GM18498 (cell line): ENCODE results near the gene HORMAD2.

ENCODE experiments used
- ATAC-seq: cut with Tn5 transposase; IDR thresholded peaks from one replicate; pipeline ENCODE4 v1.9.1; 2021; ENCODE audit warnings: mild to moderate bottlenecking, moderate library complexity; ENCODE audit not compliant: unreplicated experiment

Gene HORMAD2

DNA sequence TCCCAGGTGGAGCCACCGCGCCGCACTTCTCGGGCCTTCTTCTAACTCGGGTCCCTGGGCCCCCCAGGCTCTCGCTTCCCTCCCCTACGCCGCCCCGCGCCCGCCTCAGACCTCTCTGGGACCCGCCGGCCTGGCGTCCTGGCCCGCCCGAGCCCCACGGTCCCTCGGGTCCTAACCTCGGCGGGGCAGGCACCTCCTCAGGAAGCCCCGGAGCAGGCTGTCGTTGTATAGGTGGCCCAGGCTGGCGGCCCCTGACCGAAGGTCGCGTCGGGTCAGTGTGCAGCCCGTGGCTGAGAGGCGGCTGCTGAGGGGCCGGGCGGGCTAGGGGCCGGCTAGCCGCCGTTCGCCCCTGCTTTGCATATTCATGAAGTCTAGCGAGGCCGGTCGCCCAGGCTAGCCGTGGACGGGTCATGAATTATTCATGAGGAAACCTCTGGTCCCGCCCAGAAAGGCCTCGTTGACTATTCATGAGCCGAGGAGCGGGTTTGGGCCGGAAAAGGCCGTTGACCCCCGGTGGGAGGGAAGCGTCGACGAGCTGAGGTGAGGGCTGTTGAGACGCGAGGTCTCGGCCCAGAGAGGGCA lies at the start of gene HORMAD2:
Gene HORMAD2 (plus strand): TSS at position 513 of the 582 bp plus-strand sequence. CDS start 13,489 bp downstream, outside the sequence.
- no peak for ATAC-seq

DNA sequence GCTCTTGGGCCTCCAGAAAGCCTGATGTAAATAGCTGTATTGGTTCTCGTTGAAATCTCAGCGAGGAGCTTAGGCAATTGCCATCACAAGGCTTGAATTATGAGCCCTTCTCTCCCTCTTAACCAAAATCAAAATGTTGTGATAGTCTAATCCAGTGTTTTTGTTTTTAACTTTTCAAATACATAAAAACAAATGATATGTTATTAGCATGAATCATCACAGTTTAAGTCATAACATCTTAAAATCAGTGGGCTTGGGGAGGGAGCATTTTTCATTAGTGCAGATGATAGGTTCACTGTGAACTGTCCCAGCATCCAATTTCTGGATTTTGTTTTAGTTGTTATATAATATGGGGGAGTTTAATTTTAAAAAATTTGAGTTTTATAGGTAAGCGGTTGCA lies 48.9 kb upstream of the HORMAD2 start:
- ATAC-seq, result no peak

DNA sequence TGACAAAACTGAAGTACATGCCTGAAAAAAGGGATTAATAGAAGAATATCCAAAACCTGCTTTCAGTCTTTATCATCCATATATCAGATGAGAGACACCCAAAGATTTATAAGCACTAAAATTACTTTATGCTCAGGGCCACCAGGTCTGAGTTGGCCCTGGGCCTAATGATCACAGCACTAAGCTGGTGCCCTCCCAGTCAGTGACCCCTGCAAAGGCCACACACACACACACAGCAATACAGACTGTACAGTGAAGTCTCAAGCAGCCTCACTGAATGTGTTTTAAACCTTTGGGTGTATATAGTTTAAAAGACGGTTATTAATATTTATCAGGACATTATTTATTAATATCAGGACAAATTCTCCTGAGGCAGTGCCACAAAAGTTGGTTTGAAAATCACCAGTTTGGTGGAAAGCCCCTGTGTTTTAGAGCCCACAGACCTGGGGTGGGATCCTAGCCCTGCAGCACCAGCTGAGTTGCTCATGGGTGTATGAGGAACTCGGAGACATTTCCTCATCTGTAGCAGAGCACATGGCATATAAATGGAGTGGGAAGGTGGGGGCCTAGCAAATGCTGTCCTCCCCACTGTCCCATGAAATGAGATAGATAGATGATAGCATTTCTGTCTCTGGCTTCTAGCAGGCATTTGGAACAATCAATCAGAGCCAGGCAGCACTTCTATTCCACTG lies 48.4 kb upstream of the HORMAD2 start:
- ATAC-seq, result no peak

DNA sequence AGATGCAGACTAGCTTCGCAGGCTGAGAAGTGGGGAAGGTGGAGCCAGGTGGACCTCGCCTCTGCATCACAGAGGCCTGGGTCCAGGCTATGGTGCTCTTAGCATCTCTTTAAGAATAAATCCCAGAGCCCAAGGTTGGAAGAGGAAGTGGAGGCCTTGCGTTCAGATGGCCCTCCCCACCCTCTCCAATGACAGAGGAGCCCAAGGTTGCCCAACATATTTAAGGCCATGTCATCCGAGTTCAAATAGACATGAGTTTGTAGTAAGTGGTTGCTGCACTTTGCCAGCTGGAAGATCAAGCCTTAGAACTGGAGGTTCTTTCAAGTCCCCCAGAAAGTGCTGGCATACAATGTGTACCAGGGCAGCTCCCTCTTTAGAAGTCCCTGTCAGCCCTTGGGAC lies 47.1 kb upstream of the HORMAD2 start:
- ATAC-seq, result no peak

DNA sequence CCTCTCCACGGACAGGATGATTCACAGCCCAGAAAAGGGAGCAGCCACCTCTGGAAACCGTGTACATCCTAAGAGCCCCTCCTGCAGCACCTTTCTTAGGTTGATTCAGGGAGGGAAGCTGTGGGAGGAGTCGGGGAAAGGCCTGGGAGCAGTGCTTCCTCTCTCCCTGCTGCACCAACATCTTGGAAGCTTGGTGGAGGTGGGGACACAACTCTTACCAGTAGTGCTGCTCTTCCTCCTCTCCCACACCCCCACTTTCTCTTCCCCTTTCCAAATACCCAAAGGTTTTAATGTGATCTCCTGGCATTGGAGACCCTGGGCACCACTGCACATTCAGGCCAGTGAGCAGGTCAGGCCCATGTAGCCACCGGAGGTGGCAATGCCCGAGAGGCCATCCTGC lies 46.4 kb upstream of the HORMAD2 start:
- no peak for ATAC-seq

DNA sequence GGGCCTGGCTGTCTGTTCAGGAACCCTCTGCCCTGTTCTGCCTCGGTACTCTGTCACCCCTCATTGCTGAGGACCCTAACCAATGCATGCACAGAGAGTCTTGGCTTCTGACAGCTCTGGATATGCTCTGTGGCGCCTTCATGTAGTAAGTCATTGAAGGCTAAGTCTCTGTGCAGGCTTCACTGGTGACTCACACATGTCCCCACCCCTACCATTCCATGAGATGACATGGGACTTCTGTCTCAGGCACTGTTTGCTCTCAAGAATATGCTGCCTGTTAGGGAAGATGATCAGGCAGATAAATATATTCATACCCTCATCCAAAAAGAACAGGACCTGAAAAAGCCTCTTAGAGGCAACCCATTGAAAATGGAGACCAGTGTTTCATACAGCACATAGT lies 43.6 kb upstream of the HORMAD2 start:
- ATAC-seq, result no peak

GRCh38 chr22:30038219-30038618 lies 42.0 kb upstream of the HORMAD2 start:
- ATAC-seq, result no peak

DNA sequence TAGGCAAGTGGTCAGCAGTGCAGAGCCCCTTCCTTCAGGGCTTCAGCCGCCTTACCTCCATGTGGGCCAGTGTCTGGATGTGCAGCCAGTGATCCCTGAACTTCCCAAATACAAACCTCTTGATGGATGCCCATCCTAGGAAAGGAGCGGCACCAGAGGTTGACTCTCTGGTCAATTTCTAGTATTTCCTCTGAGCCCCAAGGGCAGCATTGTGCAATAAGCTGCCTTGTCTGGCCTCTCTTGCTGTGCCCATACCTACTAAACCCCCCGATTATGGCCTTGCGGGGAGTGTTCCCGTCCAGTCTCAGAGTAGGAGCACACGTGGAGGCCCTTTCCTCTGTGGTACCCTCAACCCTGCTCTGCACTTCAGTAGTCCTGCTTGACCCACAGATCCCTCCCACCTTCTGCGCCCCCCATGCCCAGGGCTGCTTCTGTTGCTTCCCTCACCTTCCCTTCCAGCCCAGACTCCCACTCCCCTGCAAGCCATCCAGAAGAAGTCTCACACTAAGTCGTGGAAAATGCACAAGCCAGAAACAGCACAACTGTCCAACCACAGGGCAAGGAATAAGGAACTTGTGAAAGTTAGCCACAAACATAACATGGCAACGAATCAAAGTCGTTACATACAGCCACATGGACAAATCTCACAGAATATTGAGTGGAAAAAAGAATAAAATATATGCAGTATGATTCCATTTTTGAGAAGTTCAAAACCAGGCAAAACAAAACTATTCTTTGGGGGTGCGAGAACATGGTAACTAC lies 39.6 kb upstream of the HORMAD2 start:
- ATAC-seq, result no peak

DNA sequence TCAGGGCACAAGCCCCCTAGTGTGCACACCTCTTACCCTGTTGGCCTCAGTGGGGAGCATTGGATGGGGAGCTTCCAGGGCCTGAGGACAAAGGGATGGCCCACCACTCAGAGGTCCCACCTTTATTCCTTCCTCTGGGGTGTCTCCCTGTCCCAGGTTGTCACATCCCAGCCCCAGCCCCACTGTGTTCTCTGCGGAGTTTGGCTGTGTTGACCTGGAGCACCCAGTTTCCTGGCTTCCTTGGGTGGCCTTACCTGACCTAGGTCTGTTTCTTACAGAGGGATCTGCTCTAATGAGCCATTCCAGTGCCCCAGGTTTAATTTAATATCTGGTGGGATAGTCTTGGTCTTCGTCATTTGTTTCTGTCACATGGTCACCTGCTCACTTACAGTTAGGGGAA lies 38.8 kb upstream of the HORMAD2 start:
- ATAC-seq, result no peak

- no peak for ATAC-seq
Observed at GRCh38 chr22:30041881-30042280, 38.4 kb upstream of the HORMAD2 start.

GRCh38 chr22:30043161-30043560 lies 37.1 kb upstream of the HORMAD2 start:
- no peak for ATAC-seq

- ATAC-seq, result no peak
Observed at GRCh38 chr22:30044369-30044768, 35.9 kb upstream of the HORMAD2 start.

DNA sequence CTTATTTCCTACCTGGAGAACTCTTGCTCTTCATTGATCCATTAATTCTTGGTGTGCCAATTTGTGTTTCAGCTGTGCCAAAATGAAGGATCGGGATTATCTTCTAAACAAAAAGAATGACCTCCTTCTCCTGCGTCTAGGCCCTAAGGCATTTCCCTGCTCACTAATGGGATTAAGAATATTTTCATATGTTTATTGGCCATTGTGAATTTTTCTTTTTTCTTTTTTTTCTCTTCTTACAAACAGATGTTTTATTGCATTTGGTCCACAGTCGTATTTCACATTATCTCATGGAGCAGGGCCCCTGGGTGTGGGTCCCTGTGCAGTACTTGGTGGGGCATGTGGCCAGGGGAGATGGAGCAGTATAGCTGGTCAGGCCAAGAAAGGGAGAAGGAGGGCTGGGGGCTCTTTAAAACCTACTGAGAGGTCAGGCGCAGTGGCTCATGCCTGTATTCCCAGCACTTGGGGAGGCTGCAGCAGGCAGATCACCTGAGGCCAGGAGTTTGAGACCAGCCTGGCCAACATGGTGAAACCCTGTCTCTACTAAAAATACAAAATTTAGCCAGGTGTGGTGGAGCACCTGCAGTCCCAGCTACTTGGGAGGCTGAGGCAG lies 35.3 kb upstream of the HORMAD2 start:
- no peak for ATAC-seq

DNA sequence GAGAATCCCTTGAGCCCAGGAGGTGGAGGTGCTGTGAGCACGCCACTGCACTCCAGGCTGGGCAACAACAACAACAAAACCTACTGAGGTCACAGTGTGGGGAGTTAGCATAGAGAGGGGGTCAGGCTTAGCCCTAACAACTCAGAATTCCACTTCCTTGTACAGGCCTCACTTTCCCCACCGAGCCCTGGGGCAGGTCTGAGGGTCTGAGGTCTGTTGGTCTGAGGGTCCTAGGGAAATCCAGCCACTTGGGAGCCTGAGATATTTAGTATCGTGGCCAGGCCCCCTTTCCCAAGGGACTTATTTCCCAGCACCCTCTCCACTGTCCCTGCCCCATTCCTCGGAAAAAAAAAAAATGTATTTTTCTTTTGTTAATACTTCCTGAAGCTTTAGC lies 34.8 kb upstream of the HORMAD2 start:
- no peak for ATAC-seq

DNA sequence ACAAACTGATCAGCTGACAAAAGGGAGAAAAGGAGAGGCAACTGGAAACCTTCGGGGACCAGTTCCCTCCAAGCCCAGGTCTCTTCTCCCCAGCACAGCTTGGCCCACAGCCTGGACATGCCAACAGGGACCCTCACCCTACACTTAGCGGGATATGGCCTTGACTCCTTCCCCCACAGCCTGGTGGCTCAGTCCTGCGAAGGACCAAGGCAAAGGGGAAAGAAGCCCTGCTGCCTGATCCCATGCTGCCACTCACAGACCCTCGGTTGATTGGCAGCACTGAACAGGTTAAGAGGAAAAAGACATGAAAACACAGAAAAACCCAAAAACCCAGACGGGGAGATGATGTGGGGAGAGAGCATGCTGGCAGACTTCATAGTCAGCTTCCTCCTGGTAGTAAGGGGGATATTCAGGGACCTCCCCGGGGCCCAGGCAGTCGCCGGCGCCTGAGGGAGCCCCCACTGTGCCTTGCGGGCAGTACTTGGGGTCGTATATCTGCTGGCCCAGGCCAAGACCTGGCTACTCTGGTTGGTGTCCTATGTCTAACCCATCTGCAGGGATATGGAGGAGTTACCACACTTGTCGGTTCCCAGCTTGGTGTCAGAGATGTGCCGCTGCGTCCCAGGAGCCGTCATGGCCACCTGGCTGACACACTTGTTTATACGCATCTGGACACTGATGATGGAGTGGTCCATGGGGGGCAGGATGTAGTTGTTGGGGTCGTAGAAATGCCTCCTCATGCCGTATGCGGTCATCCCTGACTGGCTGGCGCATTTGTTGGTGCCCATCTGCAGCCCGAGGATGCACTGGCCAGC lies 34.2 kb upstream of the HORMAD2 start:
- ATAC-seq, result no peak

DNA sequence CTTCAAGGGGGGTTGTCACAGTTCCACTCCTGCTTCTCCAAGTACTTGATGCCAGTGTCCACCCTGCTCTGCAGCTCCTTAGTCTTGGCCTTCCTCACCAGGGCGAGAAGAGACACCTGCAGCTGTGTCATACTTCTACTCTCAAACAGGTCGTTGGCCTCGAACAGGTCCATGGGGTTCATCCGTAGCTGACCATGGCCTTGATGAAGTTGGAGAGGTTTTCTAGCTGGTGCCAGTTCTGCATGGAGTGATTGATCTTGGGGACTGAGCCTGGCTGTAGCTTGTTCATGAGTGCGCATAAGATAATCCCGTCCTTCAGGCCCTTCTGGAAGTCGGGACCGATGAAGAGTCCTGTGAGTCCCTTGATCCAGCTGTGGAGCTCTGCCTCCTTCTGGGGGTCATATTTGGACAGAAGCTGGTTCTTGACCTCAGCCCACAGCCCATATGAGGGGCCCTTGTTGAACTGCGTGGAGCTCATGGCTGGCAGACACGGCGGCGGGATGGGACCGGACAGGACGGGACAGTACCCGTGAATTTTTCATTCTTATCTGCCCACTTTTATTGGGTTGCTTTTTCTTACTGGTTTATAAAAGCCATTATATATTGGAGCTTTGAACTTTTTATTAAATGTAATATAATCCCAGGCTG lies 33.4 kb upstream of the HORMAD2 start:
- no peak for ATAC-seq

GRCh38 chr22:30047364-30047738 lies 32.9 kb upstream of the HORMAD2 start:
- no peak for ATAC-seq

- no peak for ATAC-seq
Observed at GRCh38 chr22:30048681-30049080, 31.6 kb upstream of the HORMAD2 start.

- no peak for ATAC-seq
Observed at GRCh38 chr22:30054067-30054763, 26.0 kb upstream of the HORMAD2 start.

DNA sequence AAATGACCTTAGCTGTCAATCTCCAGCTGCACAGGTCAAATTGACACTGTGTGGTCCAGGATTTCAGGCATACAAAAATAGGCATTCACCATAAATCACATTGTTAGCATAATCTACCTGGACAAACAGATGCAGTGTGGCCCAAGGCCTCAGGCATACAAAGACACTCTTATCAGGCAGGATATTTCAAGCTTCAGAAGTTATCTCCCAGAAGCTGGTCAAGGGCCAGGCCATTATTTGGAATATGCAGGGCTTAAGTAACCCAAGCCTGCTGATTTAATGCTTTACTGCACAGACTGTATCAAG lies 25.5 kb upstream of the HORMAD2 start:
- ATAC-seq, result no peak
